ENCODE measurements around the gene CIC.

The CIC gene

GRCh38 chr19:42268704-42269477 is at the start of gene CIC:
TSS of gene CIC (plus strand) at chr19:42269252. CDS start at chr19:42271784, 2,532 bp downstream.
- peak; percentile 94 for FAIRE-seq

- no peak for FAIRE-seq
Measured at GRCh38 chr19:42219812-42220750, 49.0 kb upstream of the CIC start, which contains the start of gene ZNF526. TSS of gene ZNF526 (plus strand) at chr19:42220312. CDS start at chr19:42224404, 4,092 bp downstream.

- no peak for FAIRE-seq
Measured at GRCh38 chr19:42220751-42221097, 48.3 kb upstream of the CIC start.

GRCh38 chr19:42224940-42225717 is 43.9 kb upstream of the CIC start:
- no peak for FAIRE-seq

GRCh38 chr19:42225718-42226292 is 43.2 kb upstream of the CIC start:
- FAIRE-seq, result no peak

GRCh38 chr19:42226886-42227285 is 42.2 kb upstream of the CIC start:
- FAIRE-seq, result no peak

- no peak for FAIRE-seq
Measured at GRCh38 chr19:42228641-42229040, 40.4 kb upstream of the CIC start.

GRCh38 chr19:42229301-42229854 is 39.7 kb upstream of the CIC start:
- FAIRE-seq, result no peak

- no peak for FAIRE-seq
Measured at GRCh38 chr19:42229855-42230351, 39.1 kb upstream of the CIC start.

GRCh38 chr19:42230571-42230970 is 38.5 kb upstream of the CIC start:
- FAIRE-seq, result no peak

- no peak for FAIRE-seq
Measured at GRCh38 chr19:42232435-42232834, 36.6 kb upstream of the CIC start.

- FAIRE-seq, result no peak
Measured at GRCh38 chr19:42233106-42233505, 35.9 kb upstream of the CIC start.

GRCh38 chr19:42233678-42234292 is 35.3 kb upstream of the CIC start:
- FAIRE-seq, result no peak

GRCh38 chr19:42234364-42234763 is 34.7 kb upstream of the CIC start:
- no peak for FAIRE-seq

- FAIRE-seq, result no peak
Measured at GRCh38 chr19:42235181-42235580, 33.9 kb upstream of the CIC start.

GRCh38 chr19:42239544-42240220 is 29.4 kb upstream of the CIC start:
- FAIRE-seq, result no peak

- no peak for FAIRE-seq
Measured at GRCh38 chr19:42241279-42241678, 27.8 kb upstream of the CIC start.

GRCh38 chr19:42242069-42242511 is 27.0 kb upstream of the CIC start:
- no peak for FAIRE-seq

GRCh38 chr19:42242512-42243409 is 26.3 kb upstream of the CIC start, which contains the start of gene GSK3A:
TSS of gene GSK3A (minus strand) at chr19:42242602. CDS start at chr19:42242465, 137 bp downstream.
- peak; percentile 89 for FAIRE-seq
